Trophoblast cell (in vitro differentiated cells and primary cell): ENCODE data around the gene C20orf202.

Experiments
- DNase-seq, 2 donors: peaks; one replicate each; pipeline ENCODE4 v3.0.0-alpha.2; 2016
- H2AFZ ChIP-seq: 2 replicates; pipeline ENCODE4 v1.6.1; 2013; ENCODE audit warnings: low read length, moderate library complexity, mild to moderate bottlenecking; ENCODE audit not compliant: insufficient read depth, poor library complexity
- H2AK5ac ChIP-seq: 2 replicates; pipeline ENCODE4 v1.6.1; 2013; ENCODE audit warnings: mild to moderate bottlenecking, low read length
- H2BK120ac ChIP-seq: 2 replicates; pipeline ENCODE4 v1.6.1; 2013; ENCODE audit warnings: low read length, mild to moderate bottlenecking, moderate library complexity; ENCODE audit not compliant: insufficient read depth, poor library complexity
- H2BK12ac ChIP-seq: 2 replicates; pipeline ENCODE4 v1.6.1; 2013; ENCODE audit warnings: mild to moderate bottlenecking, low read length, moderate library complexity
- H2BK5ac ChIP-seq: 2 replicates; pipeline ENCODE4 v1.6.1; 2013; ENCODE audit warnings: low read length, low read depth, moderate library complexity, mild to moderate bottlenecking; ENCODE audit not compliant: poor library complexity
- H3K14ac ChIP-seq: 2 replicates; pipeline ENCODE4 v1.6.1; 2013; ENCODE audit warnings: mild to moderate bottlenecking, low read length
- H3K18ac ChIP-seq: 2 replicates; pipeline ENCODE4 v1.6.1; 2013; ENCODE audit warnings: mild to moderate bottlenecking, low read length
- H3K23ac ChIP-seq: 2 replicates; pipeline ENCODE4 v1.6.1; 2013; ENCODE audit warnings: low read length
- H3K27ac ChIP-seq: 2 replicates; pipeline ENCODE4 v1.5.1; 2013; ENCODE audit warnings: low read depth, mild to moderate bottlenecking, inconsistent platforms, low read length, moderate library complexity
- H3K27me3 ChIP-seq: 2 replicates; pipeline ENCODE4 v1.6.1; 2013; ENCODE audit warnings: inconsistent platforms, mild to moderate bottlenecking, low read length, moderate library complexity; ENCODE audit not compliant: insufficient read depth
- H3K36me3 ChIP-seq, 2 experiments: 1 replicate in 1 of 2; 2 replicates in 1 of 2; pipeline ENCODE4 v1.6.1; 2013; ENCODE audit warnings: low read length in 2 of 2, mild to moderate bottlenecking in 2 of 2, moderate library complexity in 1 of 2; ENCODE audit not compliant: insufficient read depth in 2 of 2, control insufficient read depth in 1 of 2
- H3K4ac ChIP-seq: 2 replicates; pipeline ENCODE4 v1.6.1; 2013; ENCODE audit warnings: low read depth, mild to moderate bottlenecking, low read length, moderate library complexity
- H3K4me1 ChIP-seq, 2 experiments: 1 replicate in 1 of 2; 2 replicates in 1 of 2; pipeline ENCODE4 v1.6.1; 2013; ENCODE audit warnings: low read length in 2 of 2, mild to moderate bottlenecking in 2 of 2, moderate library complexity in 1 of 2; ENCODE audit not compliant: insufficient read depth in 2 of 2, control insufficient read depth in 1 of 2
- H3K4me2 ChIP-seq: 2 replicates; pipeline ENCODE4 v1.6.1; 2013; ENCODE audit warnings: inconsistent platforms, mild to moderate bottlenecking, low read length, moderate library complexity
- H3K4me3 ChIP-seq: 2 replicates; pipeline ENCODE4 v1.5.1; 2013; ENCODE audit warnings: mild to moderate bottlenecking, low read depth, low read length, inconsistent platforms
- H3K79me1 ChIP-seq: one replicate; pipeline ENCODE4 v1.6.1; 2013; ENCODE audit warnings: low read length
- H3K79me2 ChIP-seq: 2 replicates; pipeline ENCODE4 v1.6.1; 2013; ENCODE audit warnings: low read length, mild to moderate bottlenecking; ENCODE audit not compliant: control insufficient read depth, insufficient read depth, poor library complexity
- H3K9ac ChIP-seq: 2 replicates; pipeline ENCODE4 v1.6.1; 2013; ENCODE audit warnings: mild to moderate bottlenecking, low read length
- H3K9me3 ChIP-seq: 2 replicates; pipeline ENCODE4 v1.6.1; 2013; ENCODE audit warnings: low read depth, mild to moderate bottlenecking, control low read depth, inconsistent platforms, low read length; ENCODE audit not compliant: insufficient read depth
- H4K12ac ChIP-seq: 2 replicates; pipeline ENCODE4 v1.6.1; 2013; ENCODE audit warnings: low read depth, mild to moderate bottlenecking, low read length, moderate library complexity
- H4K8ac ChIP-seq: 2 replicates; pipeline ENCODE4 v1.6.1; 2013; ENCODE audit warnings: low read depth, mild to moderate bottlenecking, low read length, moderate library complexity
- H4K91ac ChIP-seq: one replicate; pipeline ENCODE4 v1.6.1; 2013; ENCODE audit warnings: low read depth, mild to moderate bottlenecking, low read length, moderate library complexity
- WGBS: extraction: QIAGEN DNeasy Blood & Tissue Kit; methylation state at CpG from one replicate; pipeline ENCODE4 v1.1.7; 2013; ENCODE audit warnings: missing lambda C conversion rate; ENCODE audit not compliant: insufficient read length, insufficient coverage; ENCODE audit errors: extremely low coverage; 5-methylcytosine and 5-hydroxymethylcytosine counted together

Gene C20orf202

DNA sequence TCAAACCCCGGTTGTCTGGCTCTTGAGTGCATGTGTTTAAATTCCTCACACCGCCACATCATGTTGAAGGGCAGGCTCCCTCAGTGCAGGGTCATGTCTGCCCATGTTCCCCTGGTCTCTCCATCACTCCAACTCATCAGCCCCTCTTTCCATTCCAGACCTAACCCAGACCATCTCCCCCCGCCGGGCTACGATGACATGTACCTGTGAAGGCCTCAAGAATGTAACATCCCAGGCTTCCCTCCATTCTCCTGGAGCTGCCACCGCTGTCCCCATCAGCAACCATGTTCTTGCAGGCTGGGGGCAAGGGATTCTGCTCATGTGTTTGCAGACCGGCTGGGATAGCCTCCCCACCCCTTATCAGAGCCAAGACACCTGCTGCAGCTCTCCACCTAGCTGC lies 38.4 kb upstream of the C20orf202 start:
- H3K27ac ChIP-seq = no peak overlapping the region
- H4K12ac ChIP-seq = no peak overlapping the region
- H2BK5ac ChIP-seq = no peak overlapping the region
- no peak overlapping the region for H2AFZ ChIP-seq
- no peak for DNase-seq
- H3K23ac ChIP-seq = no peak overlapping the region
- no peak overlapping the region for H2AK5ac ChIP-seq
- no peaks in the 10 kb centered on the region for H3K79me1 ChIP-seq
- no peak overlapping the region for H4K91ac ChIP-seq
- H3K79me2 ChIP-seq = no peaks in the 10 kb centered on the region
- no CpG with 5 or more reads among the region's 7 CpGs for WGBS
- H3K14ac ChIP-seq = no peak overlapping the region
- no peak overlapping the region for H3K4ac ChIP-seq
- H3K4me1 ChIP-seq = no peaks in the 10 kb centered on the region
- H3K27me3 ChIP-seq = no peaks in the 10 kb centered on the region
- H3K36me3 ChIP-seq = peaks cover 43 to 65% of the 10 kb centered on the region in 2 experiments
- H3K4me2 ChIP-seq = no peak overlapping the region
- H3K18ac ChIP-seq = no peak overlapping the region
- no peak overlapping the region for H3K4me3 ChIP-seq
- no peak overlapping the region for H2BK120ac ChIP-seq
- no peak overlapping the region for H4K8ac ChIP-seq
- peak overlapping the region; percentile 12 for H3K9ac ChIP-seq
- H3K9me3 ChIP-seq = no peaks in the 10 kb centered on the region
- no peak overlapping the region for H2BK12ac ChIP-seq

- WGBS = no CpG with 5 or more reads among the region's 1 CpG
Measured at GRCh38 chr20:1165521-1165920, 37.7 kb upstream of the C20orf202 start.

GRCh38 chr20:1165941-1166340 lies 37.3 kb upstream of the C20orf202 start:
- Histone ChIP-seq H2AFZ (no peak overlapping the region), H3K27me3 (no peaks in the 10 kb centered on the region), H3K27ac (no peak overlapping the region), H3K14ac (no peak overlapping the region), H4K91ac (no peak overlapping the region), H2AK5ac (no peak overlapping the region), H2BK12ac (no peak overlapping the region), H3K79me1 (no peaks in the 10 kb centered on the region), H3K4me1 (no peaks in the 10 kb centered on the region), H3K4me2 (no peak overlapping the region), H3K79me2 (no peaks in the 10 kb centered on the region), H4K12ac (no peak overlapping the region), H3K23ac (no peak overlapping the region), H3K9ac (no peak overlapping the region), H2BK5ac (no peak overlapping the region), H3K36me3 (peaks cover 38 to 63% of the 10 kb centered on the region in 2 experiments), H2BK120ac (no peak overlapping the region), H3K4me3 (peak overlapping the region; percentile 13), H4K8ac (no peak overlapping the region), H3K9me3 (no peaks in the 10 kb centered on the region), H3K4ac (no peak overlapping the region), H3K18ac (no peak overlapping the region)
- no peak for DNase-seq
- no CpG with 5 or more reads among the region's 9 CpGs for WGBS

More at GRCh38 chr20:1165521-1165920, 37.7 kb upstream of the C20orf202 start:
- no peak overlapping the region for H2BK5ac ChIP-seq
- H3K27me3 ChIP-seq = no peaks in the 10 kb centered on the region
- DNase-seq = no peak
- no peak overlapping the region for H3K4me3 ChIP-seq
- no peak overlapping the region for H3K4ac ChIP-seq
- H4K91ac ChIP-seq = no peak overlapping the region
- no peak overlapping the region for H2AFZ ChIP-seq
- H3K9ac ChIP-seq = no peak overlapping the region
- no peak overlapping the region for H3K27ac ChIP-seq
- no peak overlapping the region for H2AK5ac ChIP-seq
- no peak overlapping the region for H2BK120ac ChIP-seq
- no peaks in the 10 kb centered on the region for H3K79me2 ChIP-seq
- H3K18ac ChIP-seq = no peak overlapping the region
- H4K8ac ChIP-seq = no peak overlapping the region
- no peaks in the 10 kb centered on the region for H3K4me1 ChIP-seq
- no peak overlapping the region for H2BK12ac ChIP-seq
- H3K4me2 ChIP-seq = no peak overlapping the region
- H4K12ac ChIP-seq = no peak overlapping the region
- peaks cover 40 to 63% of the 10 kb centered on the region in 2 experiments for H3K36me3 ChIP-seq
- no peaks in the 10 kb centered on the region for H3K79me1 ChIP-seq
- H3K23ac ChIP-seq = no peak overlapping the region
- no peak overlapping the region for H3K14ac ChIP-seq
- H3K9me3 ChIP-seq = no peaks in the 10 kb centered on the region

DNA sequence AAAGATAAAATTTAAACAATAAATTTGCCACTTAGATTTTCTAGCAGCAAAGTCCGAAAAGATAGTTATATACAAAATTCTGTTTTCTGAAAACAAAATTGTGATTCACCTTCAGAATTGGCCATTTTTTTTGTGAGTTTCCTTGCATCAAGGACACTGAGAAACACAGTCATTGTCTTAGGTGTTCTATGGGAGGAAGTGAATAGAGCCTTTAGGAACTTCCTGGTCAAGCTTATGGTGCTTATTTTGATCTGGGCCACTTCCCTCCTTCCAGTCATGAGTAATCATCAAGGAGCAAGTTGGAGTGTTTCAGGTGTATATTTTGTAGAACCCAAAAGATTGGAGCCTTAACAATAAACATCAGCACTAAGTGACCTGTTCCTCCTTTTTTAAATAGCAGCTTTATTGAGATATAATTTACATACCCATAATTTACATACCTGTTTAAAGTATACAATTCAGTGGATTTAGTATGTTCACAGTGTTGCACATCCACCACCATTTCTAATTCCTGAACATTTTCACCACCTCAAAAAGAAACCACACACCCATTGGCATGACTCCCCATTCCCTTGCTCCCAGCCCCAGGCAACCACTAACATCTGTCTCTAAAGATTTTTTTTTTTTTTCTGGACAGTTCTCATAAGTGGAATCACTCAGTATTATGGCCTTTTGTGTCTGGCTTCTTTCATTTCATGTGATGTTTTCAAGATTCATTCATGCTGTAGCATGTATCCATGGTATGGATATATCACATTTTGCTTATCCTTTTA lies 36.1 kb upstream of the C20orf202 start:
- no peak overlapping the region for H4K8ac ChIP-seq
- H3K4ac ChIP-seq = no peak overlapping the region
- H3K23ac ChIP-seq = no peak overlapping the region
- no peaks in the 10 kb centered on the region for H3K79me1 ChIP-seq
- no peaks in the 10 kb centered on the region for H3K9me3 ChIP-seq
- H2AK5ac ChIP-seq = no peak overlapping the region
- H3K27me3 ChIP-seq = no peaks in the 10 kb centered on the region
- H3K4me3 ChIP-seq = no peak overlapping the region
- H3K27ac ChIP-seq = no peak overlapping the region
- no peak for DNase-seq
- H4K91ac ChIP-seq = no peak overlapping the region
- H2BK12ac ChIP-seq = no peak overlapping the region
- H3K9ac ChIP-seq = no peak overlapping the region
- no peaks in the 10 kb centered on the region for H3K79me2 ChIP-seq
- WGBS = no CpG with 5 or more reads among the region's 1 CpG
- H4K12ac ChIP-seq = no peak overlapping the region
- H3K4me1 ChIP-seq = no peaks in the 10 kb centered on the region
- no peak overlapping the region for H3K14ac ChIP-seq
- no peak overlapping the region for H3K18ac ChIP-seq
- H3K36me3 ChIP-seq = peaks cover 36 to 59% of the 10 kb centered on the region in 2 experiments
- H2AFZ ChIP-seq = no peak overlapping the region
- H2BK120ac ChIP-seq = no peak overlapping the region
- H3K4me2 ChIP-seq = no peak overlapping the region
- no peak overlapping the region for H2BK5ac ChIP-seq
